Hippocampal formation (tissue), 2 donors: ENCODE measurements around the gene SLC1A2.

Experiments
- DNase-seq, 2 donors: peaks; one replicate each; lab custom pipeline; 2025; lab: John Stamatoyannopoulos, UW

The SLC1A2 gene

GRCh38 chr11:35413598-35413997 lies 5.8 kb downstream of the SLC1A2 start:
- no peak for DNase-seq

GRCh38 chr11:35412285-35412684 lies 7.1 kb downstream of the SLC1A2 start:
- no peak for DNase-seq

GRCh38 chr11:35407041-35407440 lies 12.3 kb downstream of the SLC1A2 start:
- DNase-seq = no peak

- DNase-seq = peak in 1 of 2 donors; percentile 31
Observed at GRCh38 chr11:35404388-35404775, 15.0 kb downstream of the SLC1A2 start.

GRCh38 chr11:35403765-35404387 lies 15.5 kb downstream of the SLC1A2 start:
- no peak for DNase-seq

GRCh38 chr11:35402751-35403660 lies 16.4 kb downstream of the SLC1A2 start:
- no peak for DNase-seq

GRCh38 chr11:35398881-35399280 lies 20.5 kb downstream of the SLC1A2 start:
- no peak for DNase-seq

GRCh38 chr11:35394941-35395340 lies 24.4 kb downstream of the SLC1A2 start:
- no peak for DNase-seq

GRCh38 chr11:35393098-35393497 lies 26.3 kb downstream of the SLC1A2 start:
- no peak for DNase-seq

GRCh38 chr11:35391922-35392688 lies 27.3 kb downstream of the SLC1A2 start:
- DNase-seq = peak; percentile 61 to 73

GRCh38 chr11:35390737-35391682 lies 28.3 kb downstream of the SLC1A2 start:
- DNase-seq = no peak

GRCh38 chr11:35389897-35390465 lies 29.4 kb downstream of the SLC1A2 start:
- DNase-seq = no peak

GRCh38 chr11:35389112-35389511 lies 30.2 kb downstream of the SLC1A2 start:
- DNase-seq = no peak

GRCh38 chr11:35388061-35388460 lies 31.3 kb downstream of the SLC1A2 start:
- no peak for DNase-seq

GRCh38 chr11:35387111-35387982 lies 32.0 kb downstream of the SLC1A2 start:
- no peak for DNase-seq

GRCh38 chr11:35383953-35384352 lies 35.4 kb downstream of the SLC1A2 start:
- DNase-seq = no peak

GRCh38 chr11:35381709-35382322 lies 37.5 kb downstream of the SLC1A2 start:
- DNase-seq = no peak

- no peak for DNase-seq
Observed at GRCh38 chr11:35380603-35381002, 38.8 kb downstream of the SLC1A2 start.

GRCh38 chr11:35377262-35377661 lies 42.1 kb downstream of the SLC1A2 start:
- DNase-seq = no peak

GRCh38 chr11:35376613-35377012 lies 42.7 kb downstream of the SLC1A2 start:
- no peak for DNase-seq
